Endometrium (tissue), 2 donors: ENCODE results near the gene JARID2.

Experiments
- FAIRE-seq: peaks from 2 replicates; lab custom pipeline; 2012; peaks lifted over from hg19 to GRCh38; lab: Jason Lieb, UNC
- donor health status: control.
- donor health status: control.

JARID2 gene

GRCh38 chr6:15336900-15337560, 91.2 kb downstream of the JARID2 start:
- FAIRE-seq = no peak

DNA sequence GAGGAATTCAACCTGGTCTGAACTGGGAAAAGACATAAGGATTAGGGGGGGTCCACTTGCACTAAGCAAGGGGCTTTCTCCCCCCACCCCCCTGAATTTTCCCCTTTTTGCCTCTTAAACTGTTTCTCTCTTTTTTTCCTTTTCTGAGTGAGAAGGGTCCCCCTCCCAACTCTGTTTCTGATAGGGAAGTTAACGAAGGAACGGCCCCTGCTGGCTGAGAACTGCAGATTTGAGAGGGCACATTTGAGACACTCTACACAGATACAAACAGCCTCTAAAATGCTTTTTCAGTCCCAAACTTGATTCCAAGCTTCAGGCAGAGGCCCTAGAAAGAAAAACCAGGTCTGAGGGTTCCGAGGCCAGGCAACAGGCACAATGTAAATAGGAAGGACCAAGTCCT, 91.7 kb downstream of the JARID2 start:
- FAIRE-seq = no peak

DNA sequence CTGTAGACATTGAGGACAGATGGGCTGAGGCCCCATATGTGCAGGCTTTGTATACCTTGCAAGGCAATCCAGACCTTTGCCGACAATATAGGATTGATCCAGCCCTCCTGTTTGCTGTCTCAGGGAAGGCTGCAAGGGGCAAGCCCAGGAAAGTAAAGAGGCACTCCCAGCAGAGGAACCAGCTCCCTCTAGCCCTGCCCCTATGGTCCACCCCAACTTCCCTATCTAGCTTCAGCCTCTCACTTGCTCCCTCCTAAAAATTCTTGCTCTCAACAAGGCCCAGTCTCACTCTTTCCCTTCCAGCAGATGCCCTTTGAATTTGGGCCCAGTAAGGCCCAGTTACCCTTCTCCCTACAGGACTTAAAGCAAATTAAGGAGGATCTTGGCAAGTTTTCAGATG, 92.6 kb downstream of the JARID2 start:
- FAIRE-seq = no peak

- no peak for FAIRE-seq
These were observed 93.2 kb downstream of the JARID2 start for GRCh38 chr6:15339081-15339480.

DNA sequence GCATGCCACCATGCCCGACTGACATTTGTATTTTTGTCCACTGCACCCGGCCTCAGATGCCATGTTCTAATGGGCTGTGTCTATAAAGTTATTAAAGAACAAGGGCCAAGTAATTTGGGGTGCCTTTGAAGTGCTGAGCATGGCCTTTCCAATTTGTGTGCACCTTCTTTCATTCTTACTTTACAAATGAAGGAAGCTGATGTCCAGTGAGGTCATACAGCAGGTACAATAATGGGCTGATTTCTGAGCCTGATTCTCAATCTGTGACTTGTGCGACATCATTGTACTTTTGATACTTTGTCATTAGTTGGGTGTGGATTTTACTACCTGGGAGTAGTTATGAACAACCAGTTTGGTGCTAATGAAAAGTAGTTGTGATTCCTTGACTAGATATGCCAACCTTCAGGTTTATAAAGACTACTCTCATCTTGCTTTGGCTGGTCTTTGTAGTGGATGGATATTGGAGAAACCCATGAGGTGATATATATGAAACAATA, 94.3 kb downstream of the JARID2 start:
- no peak for FAIRE-seq

DNA sequence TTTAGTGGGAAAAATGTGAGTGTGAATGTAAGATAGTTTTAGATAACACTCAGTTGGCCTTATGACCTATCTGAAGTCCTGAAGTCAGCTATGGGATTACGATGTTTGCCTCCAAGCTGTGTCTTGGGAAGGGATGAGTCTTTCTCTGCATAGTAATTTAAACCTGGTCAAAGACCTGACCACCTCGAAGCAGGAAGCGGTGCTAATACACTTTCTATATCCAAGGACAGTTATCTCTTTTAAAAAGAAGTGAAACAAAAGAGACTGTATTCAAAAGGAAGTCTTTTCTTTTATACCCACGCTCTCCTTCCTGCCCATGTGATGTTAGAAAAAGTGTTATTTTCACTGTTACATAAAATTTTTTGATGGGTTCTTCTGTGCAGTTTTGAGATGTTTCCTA, 94.9 kb downstream of the JARID2 start:
- FAIRE-seq = no peak

- no peak for FAIRE-seq
These were observed 95.6 kb downstream of the JARID2 start for GRCh38 chr6:15341311-15342001.

GRCh38 chr6:15342114-15342513, 96.2 kb downstream of the JARID2 start:
- FAIRE-seq = no peak

DNA sequence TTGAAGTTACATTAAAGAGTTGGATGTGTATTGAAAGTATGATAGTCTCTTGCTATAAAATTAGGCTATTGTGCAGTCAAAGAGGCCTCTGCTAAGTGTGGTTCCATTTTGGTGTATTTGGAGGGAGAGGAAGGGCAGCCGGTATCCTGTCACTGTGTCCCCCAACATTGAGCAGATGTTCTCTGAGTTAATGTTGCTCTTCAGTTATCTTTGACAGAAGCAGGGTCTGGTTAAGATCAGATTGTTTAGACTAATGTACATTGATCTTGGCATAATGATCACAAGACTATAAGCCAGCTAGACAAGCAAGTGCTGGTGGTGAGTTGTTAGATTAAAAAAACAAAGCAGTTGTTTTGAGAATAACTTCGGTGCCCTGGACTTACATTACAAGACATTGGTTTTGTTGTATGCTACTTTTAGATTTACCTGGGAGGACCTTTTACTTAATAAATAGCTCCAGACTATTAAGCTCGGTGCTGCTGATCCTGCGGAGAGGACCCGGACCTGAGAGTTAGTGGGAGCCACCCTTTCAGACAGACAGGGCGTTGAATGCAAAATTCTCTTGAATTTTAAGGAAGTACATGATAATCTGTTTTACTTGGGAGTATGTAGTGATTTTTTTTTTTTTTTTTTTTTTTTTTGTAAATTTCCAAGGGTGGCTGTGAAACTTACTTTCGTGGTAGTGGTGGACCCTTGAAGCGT, 97.8 kb downstream of the JARID2 start:
- FAIRE-seq = no peak

GRCh38 chr6:15344192-15344519, 98.3 kb downstream of the JARID2 start:
- FAIRE-seq = no peak

GRCh38 chr6:15344831-15345230, 99.0 kb downstream of the JARID2 start:
- FAIRE-seq = no peak

DNA sequence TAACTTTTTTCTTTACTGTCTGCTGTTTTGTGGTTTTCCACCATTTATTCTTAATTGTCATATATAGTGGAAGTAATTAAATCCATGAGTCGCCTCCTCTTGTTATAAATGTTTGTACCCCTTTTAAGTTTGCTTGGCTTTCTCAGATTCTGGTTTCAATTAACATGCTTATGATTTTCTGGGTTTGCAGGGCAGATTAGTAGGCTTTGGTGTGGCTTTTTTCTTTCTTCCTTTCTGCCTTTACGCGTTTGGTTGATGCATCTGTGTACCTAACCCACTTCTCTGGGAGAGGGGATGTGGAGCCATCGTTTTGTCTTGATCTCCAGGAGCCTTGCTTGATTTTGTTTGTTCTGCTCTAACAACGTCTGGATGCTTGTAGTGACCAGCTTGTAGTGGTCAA, 100.4 kb downstream of the JARID2 start:
- no peak for FAIRE-seq

- no peak for FAIRE-seq
These were observed 102.7 kb downstream of the JARID2 start for GRCh38 chr6:15348528-15348927.

GRCh38 chr6:15349379-15349778, 103.5 kb downstream of the JARID2 start:
- FAIRE-seq = no peak

GRCh38 chr6:15350386-15351083, 104.7 kb downstream of the JARID2 start:
- no peak for FAIRE-seq

DNA sequence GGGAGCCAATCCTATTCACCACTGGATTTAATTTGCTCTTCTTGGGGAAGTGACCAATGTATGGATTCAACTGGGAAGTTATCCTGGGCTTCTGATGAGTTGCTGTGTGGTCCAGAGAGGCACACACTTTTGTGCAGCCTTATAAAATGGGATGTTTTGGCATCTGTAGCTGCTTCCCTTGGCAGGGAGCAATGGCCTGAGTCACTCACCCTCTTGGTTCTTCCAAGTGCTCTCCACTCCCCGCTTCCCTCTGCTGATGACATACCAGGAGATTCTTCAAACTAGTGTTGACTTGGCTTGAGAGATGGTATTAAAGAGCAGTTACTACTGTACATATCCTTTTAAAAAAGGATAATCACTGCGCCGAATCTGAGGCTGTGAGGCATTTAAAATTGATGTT, 105.8 kb downstream of the JARID2 start:
- no peak for FAIRE-seq

- no peak for FAIRE-seq
These were observed 106.4 kb downstream of the JARID2 start for GRCh38 chr6:15352220-15352619.

DNA sequence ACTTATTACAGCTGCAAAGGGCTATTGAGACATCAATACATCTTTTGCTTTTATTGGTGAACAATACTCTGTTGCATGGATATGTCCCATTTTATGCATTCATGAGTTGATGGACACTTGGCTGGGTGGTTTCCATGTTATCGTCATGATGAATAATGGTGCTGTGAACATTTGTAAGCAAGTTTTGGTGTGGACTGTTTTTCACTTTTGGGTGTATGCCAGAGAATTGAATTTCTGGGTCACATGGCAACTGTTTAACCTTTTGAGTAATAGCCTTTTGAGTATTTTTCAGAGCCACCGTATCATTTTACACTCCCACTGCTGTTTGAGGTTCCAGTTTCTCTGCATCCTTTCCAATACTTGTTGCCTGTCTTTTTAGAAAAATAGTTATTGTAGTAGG, 107.0 kb downstream of the JARID2 start:
- FAIRE-seq = no peak

DNA sequence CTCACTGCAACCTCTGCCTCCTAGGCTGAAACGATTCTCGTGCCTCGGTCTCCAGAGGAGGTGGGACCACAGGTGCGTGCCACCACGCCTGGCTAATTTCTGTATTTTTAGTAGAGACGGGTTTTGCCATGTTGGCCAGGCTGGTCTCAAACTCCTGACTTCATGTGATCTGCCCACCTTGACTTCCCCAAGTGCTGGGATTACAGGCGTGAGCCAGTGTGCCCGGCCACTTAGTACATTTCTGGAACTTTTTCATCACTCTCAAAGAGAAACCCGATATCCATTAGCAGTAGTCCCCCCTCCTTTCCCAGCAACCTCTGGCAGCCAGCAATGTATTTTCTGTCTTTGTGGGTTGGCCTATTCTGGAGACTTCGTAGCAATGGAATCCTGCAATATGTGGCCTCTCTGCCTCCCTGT, 109.8 kb downstream of the JARID2 start:
- no peak for FAIRE-seq

GRCh38 chr6:15356179-15356578, 110.3 kb downstream of the JARID2 start:
- FAIRE-seq = no peak

DNA sequence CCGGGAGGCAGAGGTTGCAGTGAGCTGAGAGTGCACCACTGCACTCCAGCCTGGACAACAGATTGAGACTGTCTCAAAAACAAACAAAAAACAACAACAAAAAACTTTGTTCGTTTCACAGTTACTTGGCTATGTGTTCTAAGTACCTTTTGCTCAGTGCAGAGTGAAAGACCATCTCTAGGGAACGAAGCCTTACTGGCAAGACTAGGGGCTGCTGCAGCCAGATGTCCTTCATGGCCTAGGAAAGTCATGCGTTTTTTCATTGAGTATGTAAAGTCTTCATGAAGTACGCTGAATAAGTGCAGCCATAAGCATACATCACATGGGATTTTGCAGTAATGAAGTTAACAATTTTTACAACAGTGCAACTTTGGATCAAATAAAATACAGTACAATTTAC, 111.1 kb downstream of the JARID2 start:
- no peak for FAIRE-seq

- peak; percentile 92 for FAIRE-seq
These were observed 111.9 kb downstream of the JARID2 start for GRCh38 chr6:15357782-15358181.
